ENCODE data around the gene ZNF525.
"Not testable (repeated sequence)": the region's sequence is repeated elsewhere in the genome, so short reads cannot be mapped to it uniquely, and the experiment has no call there.

The ZNF525 gene

DNA sequence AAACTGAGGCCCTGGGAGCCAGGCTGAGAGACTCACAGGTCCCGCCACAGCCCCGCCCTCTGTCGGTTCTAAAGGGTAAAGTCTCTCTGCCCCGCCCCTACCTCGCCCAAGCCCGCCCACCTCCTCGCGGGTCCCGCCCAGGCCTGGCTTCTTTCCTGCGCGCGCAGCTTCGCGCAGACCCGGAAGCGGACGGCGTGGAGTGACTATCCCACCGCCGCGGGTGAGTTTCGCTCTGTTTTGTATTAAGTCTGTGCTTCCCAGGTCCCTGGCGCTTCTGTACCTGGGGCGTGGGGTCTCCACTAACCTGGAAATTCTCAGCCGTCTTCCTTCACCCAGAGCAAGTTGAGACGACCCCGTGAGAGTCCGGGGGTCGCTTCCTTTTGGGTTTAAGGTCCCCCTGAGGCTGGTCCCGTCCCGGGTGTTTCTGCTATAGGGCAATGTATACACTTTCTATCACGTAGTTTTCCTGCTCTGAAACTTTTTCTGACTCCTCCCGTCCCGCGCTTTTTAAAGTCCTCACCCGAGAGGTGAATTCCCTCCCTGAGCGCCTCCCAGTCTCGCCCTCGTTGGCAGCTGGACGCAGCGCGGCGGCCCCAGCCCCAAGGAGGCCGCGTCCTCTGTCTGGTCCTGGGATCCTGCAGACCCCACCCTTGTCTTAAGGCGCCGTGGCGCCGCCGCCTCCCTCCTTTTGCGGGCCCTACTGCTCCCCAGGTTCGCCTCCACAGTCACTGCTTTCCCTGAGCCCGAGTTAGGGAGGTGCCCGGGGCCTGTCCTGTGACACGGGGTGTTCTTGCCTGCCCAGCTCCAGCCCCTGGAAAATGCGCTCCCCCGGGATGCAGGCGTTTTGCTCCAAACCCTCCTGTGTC lies 29.7 kb downstream of the ZNF525 start, which contains the start of gene ZNF765:
Gene ZNF765, plus strand, starts transcription at position 176 of the 866 bp plus-strand sequence. CDS start 2,867 bp downstream, outside the sequence.
- DNase-seq (ENCODE audit: insufficient read length, low spot score) (peak; percentile 79), FAIRE-seq (peak; percentile 14)

DNA sequence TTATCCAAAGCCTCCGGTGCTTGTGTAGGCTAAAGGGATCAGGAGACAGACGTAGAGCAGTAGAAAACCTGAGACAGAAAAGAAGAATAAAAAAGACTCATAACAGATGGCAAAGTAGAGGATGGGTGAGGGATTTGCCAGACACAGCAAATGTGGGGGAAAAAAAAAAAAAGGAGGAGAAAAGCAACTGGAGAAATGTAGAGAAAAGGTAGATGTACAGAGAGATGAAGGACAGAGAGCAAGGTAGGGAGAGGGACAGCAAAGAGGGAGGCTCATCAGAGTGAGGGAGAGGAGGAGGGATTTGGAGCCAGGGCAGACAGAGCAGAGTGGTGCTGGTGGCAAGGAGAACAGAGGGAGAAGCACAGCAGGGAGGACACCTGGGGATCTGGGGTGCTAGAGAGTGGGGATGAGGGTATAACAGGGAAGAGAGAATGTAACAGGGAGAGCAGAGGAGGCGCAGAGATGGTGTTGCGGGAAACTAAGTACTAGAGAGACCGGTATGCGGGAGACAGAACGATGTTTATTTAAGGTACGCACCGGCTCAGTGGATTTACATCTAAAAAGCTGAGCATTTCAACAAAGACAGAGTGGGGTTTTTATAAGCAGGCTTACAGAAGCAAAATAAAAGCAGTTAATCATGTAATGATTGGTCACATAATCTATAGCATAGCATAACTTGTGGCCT lies 30.5 kb downstream of the ZNF525 start:
- DNase-seq (ENCODE audit: insufficient read length, low spot score); FAIRE-seq: not testable (repeated sequence)

DNA sequence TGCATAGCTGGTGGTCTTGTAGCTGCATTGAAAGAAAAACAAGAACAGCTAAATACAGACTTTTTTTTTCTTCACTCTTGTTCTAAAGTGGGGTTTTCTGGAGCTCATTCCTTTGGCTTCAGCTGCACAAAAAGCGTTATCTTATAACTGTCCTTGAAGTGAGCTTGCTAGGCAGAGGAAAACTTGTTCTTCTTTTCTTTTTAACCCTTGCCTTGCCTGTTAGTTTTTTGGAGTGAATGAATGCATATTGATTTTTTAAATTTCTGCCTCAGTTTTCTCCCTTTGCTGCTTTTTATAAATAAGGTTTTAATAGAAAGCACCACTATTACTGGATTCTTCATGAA lies 31.0 kb downstream of the ZNF525 start:
- DNase-seq (ENCODE audit: insufficient read length, low spot score) (no peak), FAIRE-seq (no peak)

DNA sequence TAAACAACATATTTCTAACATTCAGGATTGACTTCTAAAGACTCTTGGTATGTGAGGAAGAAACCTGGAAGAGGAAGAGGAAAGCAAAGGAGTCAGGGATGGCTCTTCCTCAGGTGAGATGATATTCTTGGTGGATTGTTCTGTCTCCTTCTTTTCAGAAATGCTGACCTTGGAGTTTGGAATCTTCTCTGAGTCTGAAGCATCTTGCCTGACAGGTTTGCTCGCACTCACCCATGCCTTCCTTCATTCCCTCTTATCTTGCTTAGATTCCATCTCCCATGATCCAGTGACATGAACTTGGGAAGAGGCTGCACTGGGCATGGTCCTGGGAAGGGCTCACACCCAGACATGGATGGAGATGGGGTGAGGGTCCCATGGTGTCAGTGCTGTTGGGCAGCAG lies 32.4 kb downstream of the ZNF525 start:
- not testable (repeated sequence) for DNase-seq (ENCODE audit: insufficient read length, low spot score); FAIRE-seq

DNA sequence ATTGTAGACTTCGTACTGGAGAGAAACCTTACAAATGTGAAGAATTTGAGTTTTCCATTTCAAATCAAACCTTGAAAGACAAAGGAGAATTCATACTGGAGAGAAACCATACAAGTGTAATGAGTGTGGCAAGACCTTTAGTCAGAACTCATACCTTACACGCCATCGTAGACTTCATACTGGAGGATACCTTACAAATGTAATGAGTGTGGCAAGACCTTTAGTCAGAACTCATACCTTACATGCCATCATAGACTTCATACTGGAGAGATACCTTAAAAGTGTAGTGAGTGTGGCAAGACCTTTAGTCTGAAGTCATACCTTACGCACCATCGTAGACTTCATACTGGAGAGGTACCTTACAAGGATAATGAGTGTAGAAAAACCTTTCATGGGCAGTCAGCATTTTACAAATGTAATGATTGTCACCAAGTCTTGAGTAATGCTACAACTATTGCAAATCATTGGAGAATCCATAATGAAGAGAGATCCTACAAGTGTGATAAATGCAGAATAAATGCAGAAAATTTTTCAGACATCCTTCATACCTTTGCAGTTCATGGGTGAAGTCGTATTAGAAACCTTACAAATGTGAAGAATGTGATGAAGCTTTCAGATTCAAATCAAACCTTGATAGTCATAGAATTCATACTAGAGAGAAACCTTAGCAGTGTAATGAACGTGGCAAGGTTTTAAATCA lies 44.1 kb downstream of the ZNF525 start:
- FAIRE-seq (no peak), DNase-seq (ENCODE audit: insufficient read length, low spot score) (no peak)

DNA sequence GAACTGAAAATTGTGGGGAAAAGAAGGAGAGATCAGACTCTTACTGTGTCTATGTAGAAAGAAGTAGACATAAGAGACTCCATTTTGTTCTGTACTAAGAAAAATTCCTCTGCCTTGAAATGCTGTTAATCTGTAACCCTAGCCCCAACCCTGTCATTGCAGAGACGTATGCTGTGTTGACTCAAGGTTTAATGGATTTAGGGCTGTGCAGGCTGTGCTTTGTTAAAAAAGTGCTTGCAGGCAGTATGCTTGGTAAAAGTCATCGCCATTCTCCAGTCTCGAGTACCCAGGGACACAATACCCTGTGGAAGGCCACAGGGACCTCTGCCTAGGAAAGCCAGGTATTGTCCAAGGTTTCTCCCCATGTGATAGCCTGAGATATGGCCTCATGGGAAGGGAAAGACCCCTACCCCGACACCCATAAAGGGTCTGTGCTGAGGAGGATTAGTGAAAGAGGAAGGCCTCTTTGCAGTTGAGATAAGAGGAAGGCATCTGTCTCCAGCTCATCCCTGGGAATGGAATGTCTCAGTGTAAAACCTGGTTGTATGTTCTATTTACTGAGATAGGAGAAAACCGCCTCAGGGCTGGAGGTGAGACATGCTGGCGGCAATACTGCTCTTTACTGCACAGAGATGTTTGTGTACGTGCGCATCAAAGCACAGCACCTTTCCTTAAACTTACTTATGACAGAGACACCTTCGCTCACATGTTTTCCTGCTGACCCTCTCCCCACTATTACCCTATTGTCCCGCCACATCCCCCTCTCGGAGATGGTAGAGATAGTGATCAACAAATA lies 55.2 kb downstream of the ZNF525 start:
- FAIRE-seq; DNase-seq (ENCODE audit: insufficient read length, low spot score): not testable (repeated sequence)

DNA sequence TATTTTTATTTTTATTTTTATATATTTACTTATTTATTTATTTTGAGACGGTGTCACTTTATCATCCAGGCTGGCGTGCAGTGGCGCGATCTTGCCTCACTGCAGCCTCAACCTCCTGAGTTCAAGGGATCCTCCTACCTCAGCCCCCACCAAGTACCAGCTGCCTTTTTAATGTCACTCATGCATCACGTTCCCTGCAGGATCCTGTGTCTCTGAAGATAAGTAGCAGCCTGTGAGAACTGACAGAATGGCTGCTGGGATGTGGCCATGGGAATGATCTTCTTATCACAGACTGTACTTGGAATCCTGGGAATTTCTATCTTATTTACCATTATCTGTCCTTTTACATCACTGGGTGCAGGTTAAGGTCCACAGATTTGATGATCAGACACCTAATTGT lies 57.0 kb downstream of the ZNF525 start:
- DNase-seq (ENCODE audit: insufficient read length, low spot score) (no peak), FAIRE-seq (no peak)

DNA sequence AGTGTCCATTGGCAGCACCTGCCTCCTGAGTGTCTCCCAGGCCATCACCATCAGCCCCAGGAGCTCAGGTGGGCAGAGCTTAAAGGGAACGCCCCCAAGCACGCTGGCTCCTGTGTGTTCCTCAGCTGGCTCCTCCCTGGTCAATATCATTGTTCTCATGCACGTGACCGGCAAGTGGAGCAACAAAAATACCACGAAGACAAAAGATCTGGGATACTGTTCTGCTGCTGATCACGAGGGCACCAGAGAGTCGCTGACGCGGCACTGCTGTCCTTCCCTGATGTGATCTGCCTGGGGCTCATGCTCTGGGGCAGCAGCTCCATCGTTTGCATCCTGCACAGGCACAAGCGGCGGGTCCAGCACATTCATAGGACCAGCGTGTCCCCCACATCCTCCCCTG lies 57.6 kb downstream of the ZNF525 start:
- not testable (repeated sequence) for FAIRE-seq; DNase-seq (ENCODE audit: insufficient read length, low spot score)

DNA sequence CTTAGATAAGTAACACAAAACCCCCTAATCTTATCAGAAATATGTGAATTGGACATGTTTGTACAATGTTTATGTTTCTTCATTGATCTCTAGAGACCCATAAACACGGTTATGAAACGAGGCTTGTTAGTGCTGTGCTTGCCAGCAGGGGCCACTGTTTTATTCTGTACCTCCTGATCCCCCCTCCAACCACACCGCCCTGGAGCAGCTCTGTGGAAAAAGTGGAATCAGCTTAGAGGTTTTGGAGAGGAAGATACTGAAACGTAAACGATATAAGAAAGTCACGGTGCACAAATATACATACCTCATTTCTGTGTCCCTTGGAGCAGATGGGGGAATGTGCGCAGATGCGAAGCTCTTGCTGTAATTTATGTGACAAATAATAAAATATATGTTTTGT lies 58.2 kb downstream of the ZNF525 start:
- not testable (repeated sequence) for FAIRE-seq; DNase-seq (ENCODE audit: insufficient read length, low spot score)

DNA sequence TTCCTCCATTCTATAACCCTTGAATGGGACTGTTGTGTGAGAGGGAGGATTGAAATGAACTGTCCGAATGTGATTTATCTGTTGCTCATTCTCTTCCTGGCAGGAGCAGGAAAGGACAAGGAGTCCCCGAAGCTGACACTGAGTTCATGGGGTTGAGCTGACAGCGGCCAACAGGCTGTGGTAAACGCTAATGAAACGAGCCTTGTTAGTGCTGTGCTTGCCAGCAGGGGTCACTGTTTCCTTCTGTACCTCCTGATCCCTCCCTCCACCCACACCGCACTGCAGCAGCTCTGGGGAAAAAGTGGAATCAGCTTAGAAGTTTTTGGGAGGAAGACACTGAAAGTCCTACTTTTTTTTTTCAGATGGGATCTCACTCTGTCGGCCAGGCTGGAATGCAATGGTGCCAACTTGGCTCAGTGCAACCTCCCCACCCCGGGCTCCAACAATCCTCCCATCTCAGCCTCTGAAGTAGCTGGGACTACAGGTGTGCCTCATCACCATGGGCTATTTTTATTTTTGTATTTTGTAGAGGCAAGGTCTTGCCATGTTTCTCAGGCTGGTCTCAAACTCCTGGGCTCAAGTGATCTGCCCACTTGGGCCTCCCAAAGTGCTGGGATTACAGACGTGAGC lies 59.6 kb downstream of the ZNF525 start:
- FAIRE-seq (no peak), DNase-seq (ENCODE audit: insufficient read length, low spot score) (peak; percentile 16)

DNA sequence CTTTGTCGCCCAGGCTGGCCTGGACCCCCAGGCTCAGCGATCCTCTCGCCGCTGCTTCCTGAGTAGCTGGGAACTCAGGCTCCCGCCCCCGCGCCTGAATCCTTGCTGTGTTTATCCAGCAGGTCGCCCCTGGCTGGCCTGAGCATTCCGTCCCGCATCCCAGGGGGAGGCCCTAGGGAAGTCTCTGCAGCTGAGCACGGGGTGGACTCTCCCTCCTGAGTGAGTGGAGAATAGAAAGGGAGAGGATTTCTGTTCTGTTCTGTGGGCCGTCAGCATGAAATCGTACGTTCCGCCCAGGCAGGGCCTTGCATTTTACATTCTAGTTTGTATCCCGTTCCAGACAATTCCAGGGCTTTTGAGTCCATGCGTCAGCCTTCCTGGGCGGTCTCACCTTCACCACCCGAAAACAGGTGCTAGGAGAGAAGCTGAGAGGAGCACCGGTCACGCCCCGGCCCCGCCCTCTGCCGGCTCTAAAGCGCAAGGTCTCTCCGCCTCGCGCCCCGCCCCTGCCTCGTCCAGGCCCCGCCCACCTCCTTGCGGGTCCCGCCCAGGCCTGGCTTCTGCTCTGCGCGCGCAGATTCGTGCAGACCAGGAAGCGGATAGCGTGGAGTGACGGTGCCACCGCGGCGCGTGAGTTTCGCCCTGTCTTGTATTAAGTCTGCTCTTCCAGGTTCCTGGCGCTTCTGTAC lies 66.0 kb downstream of the ZNF525 start, which contains the start of gene ZNF761:
Gene ZNF761, plus strand, starts transcription at position 586 of the 689 bp plus-strand sequence. CDS start 15,285 bp downstream, outside the sequence.
- FAIRE-seq (peak; percentile 94), DNase-seq (ENCODE audit: insufficient read length, low spot score) (peak; percentile 71)

DNA sequence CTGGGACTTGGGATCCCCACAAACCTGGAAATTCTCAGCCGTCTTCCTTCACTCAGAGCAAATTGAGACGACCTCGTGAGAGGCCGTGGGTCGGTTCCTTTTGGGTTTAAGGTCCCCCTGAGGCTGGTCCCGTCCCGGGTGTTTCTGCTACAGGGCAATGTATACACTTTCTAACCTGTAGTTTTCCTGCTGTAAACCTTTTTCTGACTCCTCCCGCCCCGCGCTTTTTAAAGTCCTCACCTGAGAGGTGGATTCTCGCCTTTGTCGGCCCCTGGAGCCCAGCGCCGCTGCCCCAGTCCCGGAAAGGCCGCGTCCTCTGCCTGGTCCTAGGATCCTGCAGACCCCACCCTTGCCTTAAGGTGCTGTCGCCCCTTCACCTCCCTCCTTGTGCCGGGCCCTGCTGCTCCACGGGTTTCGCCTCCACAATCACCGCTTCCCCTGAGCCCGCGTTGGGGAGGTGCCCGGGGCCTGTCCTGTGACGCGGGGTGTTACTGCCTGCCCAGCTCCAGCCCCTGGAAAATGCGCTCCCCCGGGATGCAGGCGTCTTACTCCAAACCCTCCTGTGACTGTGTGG lies 66.7 kb downstream of the ZNF525 start:
- DNase-seq (ENCODE audit: insufficient read length, low spot score): no peak
- FAIRE-seq: no peak

All from GM19239 (cell line).